ENCODE measurements around the gene SLC39A9.
"Not testable (repeated sequence)": the region's sequence is repeated elsewhere in the genome, so short reads cannot be mapped to it uniquely, and the experiment has no call there.

The SLC39A9 gene

GRCh38 chr14:69479696-69480095 is 81.2 kb downstream of the SLC39A9 start:
- no peak for DNase-seq

- DNase-seq, result no peak
Measured at GRCh38 chr14:69480136-69480535, 81.6 kb downstream of the SLC39A9 start.

GRCh38 chr14:69481815-69482568 is 83.5 kb downstream of the SLC39A9 start:
- peak; percentile 52 for DNase-seq

GRCh38 chr14:69483765-69484443 is 85.4 kb downstream of the SLC39A9 start:
- DNase-seq, result no peak

GRCh38 chr14:69484444-69485314 is 86.2 kb downstream of the SLC39A9 start, which contains the start of gene PLEKHD1:
Gene PLEKHD1 (plus strand): TSS chr14:69484728. CDS start chr14:69484966, 238 bp downstream.
- no peak for DNase-seq

- no peak for DNase-seq
Measured at GRCh38 chr14:69485315-69485660, 86.8 kb downstream of the SLC39A9 start.

- no peak for DNase-seq
Measured at GRCh38 chr14:69485701-69486100, 87.2 kb downstream of the SLC39A9 start.

GRCh38 chr14:69487226-69487625 is 88.7 kb downstream of the SLC39A9 start:
- DNase-seq, result no peak

- DNase-seq, result no peak
Measured at GRCh38 chr14:69487771-69488170, 89.3 kb downstream of the SLC39A9 start.

- no peak for DNase-seq
Measured at GRCh38 chr14:69489495-69489894, 91.0 kb downstream of the SLC39A9 start.

- no peak for DNase-seq
Measured at GRCh38 chr14:69490219-69490918, 91.9 kb downstream of the SLC39A9 start.

- DNase-seq, result no peak
Measured at GRCh38 chr14:69491193-69491592, 92.7 kb downstream of the SLC39A9 start.

- no peak for DNase-seq
Measured at GRCh38 chr14:69493038-69493437, 94.5 kb downstream of the SLC39A9 start.

- no peak for DNase-seq
Measured at GRCh38 chr14:69493791-69494190, 95.3 kb downstream of the SLC39A9 start.

GRCh38 chr14:69495341-69495921 is 96.9 kb downstream of the SLC39A9 start:
- DNase-seq, result no peak

GRCh38 chr14:69497866-69498265 is 99.4 kb downstream of the SLC39A9 start:
- not testable (repeated sequence) for DNase-seq

- not testable (repeated sequence) for DNase-seq
Measured at GRCh38 chr14:69498286-69498685, 99.8 kb downstream of the SLC39A9 start.

GRCh38 chr14:69499436-69499835 is 100.9 kb downstream of the SLC39A9 start:
- no peak for DNase-seq

- no peak for DNase-seq
Measured at GRCh38 chr14:69500096-69500495, 101.6 kb downstream of the SLC39A9 start.

GRCh38 chr14:69500736-69501135 is 102.2 kb downstream of the SLC39A9 start:
- DNase-seq, result no peak

GRCh38 chr14:69501423-69501838 is 102.9 kb downstream of the SLC39A9 start:
- DNase-seq, result no peak

GRCh38 chr14:69504775-69505174 is 106.3 kb downstream of the SLC39A9 start:
- DNase-seq, result no peak

Data from NCI-H187 treated with DMSO at 0.1 percent for 48 hours (cell line).